ENCODE data around the gene C11orf42. TPM values are rescaled to one million over a fixed set of nuclear protein-coding genes. Genes with fewer than 3 reads are reported as not detected.

Gene C11orf42
- total RNA-seq, 2 donors from 2014 or later, result not detected

DNA sequence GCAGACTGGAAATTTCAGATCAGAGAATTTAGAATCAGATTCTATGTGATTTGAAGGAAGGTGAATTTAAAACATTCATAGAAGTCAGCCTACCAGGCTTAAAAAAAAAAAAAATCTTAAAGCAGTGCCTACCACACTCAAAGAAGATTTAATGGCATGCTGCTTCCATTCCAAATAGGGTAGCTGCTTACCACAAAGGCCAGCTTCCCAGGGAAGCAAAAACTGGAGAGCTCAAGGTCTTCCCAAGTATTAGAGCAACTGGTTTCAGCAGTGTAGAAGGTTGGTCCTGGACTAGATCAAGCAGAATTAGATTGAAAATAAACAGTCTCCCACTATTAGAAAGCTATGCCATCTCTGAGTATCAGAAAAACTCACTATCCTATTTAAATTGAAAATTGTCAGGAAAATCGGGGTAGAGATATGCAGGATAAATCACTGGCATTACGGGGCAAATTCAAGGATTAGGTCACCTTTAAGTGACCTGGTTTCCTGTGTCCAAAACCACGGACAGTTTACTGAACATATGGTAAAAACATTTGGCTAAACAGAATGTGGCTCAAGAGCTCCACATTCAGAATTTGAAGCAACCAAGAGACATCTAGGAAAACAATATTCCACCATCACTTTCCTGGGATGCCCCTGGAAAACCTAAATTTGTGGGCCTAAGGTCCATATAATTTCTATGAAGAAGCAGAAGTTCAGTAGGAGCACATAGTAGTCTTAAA is 1.3 kb downstream of the C11orf42 start:
- TF ChIP-seq, protein P1, sequence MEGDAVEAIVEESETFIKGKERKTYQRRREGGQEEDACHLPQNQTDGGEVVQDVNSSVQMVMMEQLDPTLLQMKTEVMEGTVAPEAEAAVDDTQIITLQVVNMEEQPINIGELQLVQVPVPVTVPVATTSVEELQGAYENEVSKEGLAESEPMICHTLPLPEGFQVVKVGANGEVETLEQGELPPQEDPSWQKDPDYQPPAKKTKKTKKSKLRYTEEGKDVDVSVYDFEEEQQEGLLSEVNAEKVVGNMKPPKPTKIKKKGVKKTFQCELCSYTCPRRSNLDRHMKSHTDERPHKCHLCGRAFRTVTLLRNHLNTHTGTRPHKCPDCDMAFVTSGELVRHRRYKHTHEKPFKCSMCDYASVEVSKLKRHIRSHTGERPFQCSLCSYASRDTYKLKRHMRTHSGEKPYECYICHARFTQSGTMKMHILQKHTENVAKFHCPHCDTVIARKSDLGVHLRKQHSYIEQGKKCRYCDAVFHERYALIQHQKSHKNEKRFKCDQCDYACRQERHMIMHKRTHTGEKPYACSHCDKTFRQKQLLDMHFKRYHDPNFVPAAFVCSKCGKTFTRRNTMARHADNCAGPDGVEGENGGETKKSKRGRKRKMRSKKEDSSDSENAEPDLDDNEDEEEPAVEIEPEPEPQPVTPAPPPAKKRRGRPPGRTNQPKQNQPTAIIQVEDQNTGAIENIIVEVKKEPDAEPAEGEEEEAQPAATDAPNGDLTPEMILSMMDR (IDR thresholded peaks at IDR 0.05), result no peak
- TF ChIP-seq POLR2A (IDR thresholded peaks at IDR 0.05), result no peak
- DNase-seq (no peak), ATAC-seq (no peak)
- Histone ChIP-seq H3K27ac (no peak overlapping the region), H3K4me3 (no peak overlapping the region), H3K36me3 (replicated peaks in 1 of 2; ENCODE audit: insufficient read depth in 1 of 2, low read depth in 2 of 2) (no peaks in the 10 kb centered on the region), H3K27me3 (no peaks in the 10 kb centered on the region), H3K4me1 (no peaks in the 10 kb centered on the region), H3K9me3 (no peaks in the 10 kb centered on the region)
- intact Hi-C loops (cut with DNase I), result no loop called here
- WGBS, 2 donors, result 84 to 88% methylated on average over 3 of the region's 3 CpGs

DNA sequence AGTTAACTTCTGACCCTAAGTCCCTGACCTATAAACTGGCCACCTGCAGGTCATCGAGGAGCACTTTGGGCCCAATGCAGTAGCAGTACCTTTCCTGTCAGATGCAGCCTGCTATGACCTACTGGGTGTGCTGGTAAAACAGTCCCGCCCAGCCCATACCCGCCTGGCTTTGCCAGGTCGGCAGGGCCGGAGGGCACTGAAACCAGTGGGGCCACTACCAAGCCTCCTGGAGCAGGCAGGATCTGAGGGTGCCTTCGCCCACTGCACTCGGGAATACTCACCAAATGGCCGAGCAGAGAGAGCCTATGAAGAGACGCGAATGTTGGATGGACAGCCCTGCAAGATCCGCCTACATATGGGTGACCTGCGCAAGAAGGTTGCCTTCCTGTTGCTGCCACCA is 4.4 kb downstream of the C11orf42 start:
- intact Hi-C loops (cut with DNase I), result no loop called here
- Histone ChIP-seq H3K4me3 (no peak overlapping the region), H3K27me3 (no peaks in the 10 kb centered on the region), H3K4me1 (no peaks in the 10 kb centered on the region), H3K27ac (no peak overlapping the region), H3K9me3 (no peaks in the 10 kb centered on the region), H3K36me3 (replicated peaks in 1 of 2; ENCODE audit: insufficient read depth in 1 of 2, low read depth in 2 of 2) (peaks cover 0 to 2% of the 10 kb centered on the region in 2 donors)
- 89 to 93% methylated on average over 7 to 12 of the region's 12 CpGs for WGBS, 2 donors
- ATAC-seq (no peak), DNase-seq (no peak)
- TF ChIP-seq, protein P1 (IDR thresholded peaks at IDR 0.05), result no peak
- no peak for TF ChIP-seq POLR2A (IDR thresholded peaks at IDR 0.05)

DNA sequence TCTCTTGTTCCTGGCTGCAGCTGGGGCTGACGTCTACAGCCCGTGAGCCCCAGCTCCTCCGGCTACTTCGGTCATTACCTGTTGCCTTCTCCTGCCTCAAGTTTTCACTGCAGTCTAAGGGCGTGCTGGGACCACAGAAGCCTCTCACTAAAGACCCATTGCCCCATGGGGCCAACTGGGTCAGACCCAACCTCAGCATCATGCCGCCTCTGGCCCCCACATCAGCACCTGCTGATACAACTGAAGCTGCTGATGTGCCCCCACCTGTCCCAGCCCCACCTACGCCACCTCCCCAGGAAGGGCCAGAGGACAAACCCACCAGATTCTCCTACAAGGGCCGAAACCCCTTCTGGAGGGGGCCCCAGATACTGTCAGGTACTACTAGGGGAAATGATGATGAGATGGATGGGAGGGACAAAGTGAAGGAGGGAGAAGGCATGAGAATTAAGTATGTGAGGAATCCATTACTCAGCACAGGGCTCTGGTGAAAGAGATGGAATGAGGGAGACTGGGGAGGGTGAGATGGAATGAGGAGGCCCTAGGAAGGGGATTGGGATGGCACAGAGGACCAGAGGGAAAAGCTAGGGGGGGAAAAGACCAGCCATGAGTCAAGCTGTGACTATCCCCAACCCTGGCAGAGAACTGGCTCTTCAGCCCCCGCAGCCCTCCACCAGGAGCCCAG is 5.1 kb downstream of the C11orf42 start:
- Histone ChIP-seq H3K27me3 (no peaks in the 10 kb centered on the region), H3K4me1 (no peaks in the 10 kb centered on the region), H3K27ac (no peak overlapping the region), H3K4me3 (no peak overlapping the region), H3K36me3 (replicated peaks in 1 of 2; ENCODE audit: insufficient read depth in 1 of 2, low read depth in 2 of 2) (peaks cover 0 to 2% of the 10 kb centered on the region in 2 donors), H3K9me3 (no peaks in the 10 kb centered on the region)
- no peak for TF ChIP-seq POLR2A (IDR thresholded peaks at IDR 0.05)
- TF ChIP-seq, protein P1 (IDR thresholded peaks at IDR 0.05), result no peak
- intact Hi-C loops (cut with DNase I), result no loop called here
- ATAC-seq (no peak), DNase-seq (no peak)
- 94 to 97% methylated on average over 9 of the region's 9 CpGs for WGBS, 2 donors

DNA sequence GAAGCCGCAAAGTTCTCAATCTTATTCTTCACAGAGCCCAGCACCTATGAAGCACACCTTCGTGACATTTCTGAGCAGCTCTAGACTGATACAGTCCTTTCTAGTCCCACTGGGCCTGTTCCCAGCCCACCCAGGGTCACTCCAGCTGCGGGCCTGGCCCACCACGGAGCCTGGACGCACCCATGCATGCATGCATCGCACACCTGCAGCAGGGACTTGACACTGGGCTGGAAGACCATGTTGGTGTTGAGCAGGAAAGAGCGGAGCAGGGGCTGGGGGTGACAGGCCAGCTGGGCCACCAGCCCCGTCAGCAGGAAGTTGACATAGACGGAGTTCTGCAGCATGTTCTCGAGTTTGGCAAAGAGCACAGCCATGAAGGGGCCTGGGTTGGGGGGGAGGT is 9.2 kb downstream of the C11orf42 start:
- H3K27me3 ChIP-seq, result no peaks in the 10 kb centered on the region
- TF ChIP-seq, protein P1 (IDR thresholded peaks at IDR 0.05), result no peak
- DNase-seq (no peak), ATAC-seq (no peak)
- 91 to 96% methylated on average over 4 to 10 of the region's 10 CpGs for WGBS, 2 donors
- no peaks in the 10 kb centered on the region for H3K4me1 ChIP-seq
- H3K9me3 ChIP-seq, result no peaks in the 10 kb centered on the region
- no peak overlapping the region for H3K4me3 ChIP-seq
- no peak overlapping the region for H3K27ac ChIP-seq
- peaks cover 10 to 19% of the 10 kb centered on the region in 2 donors for H3K36me3 ChIP-seq (replicated peaks in 1 of 2; ENCODE audit: insufficient read depth in 1 of 2, low read depth in 2 of 2)
- intact Hi-C loops (cut with DNase I), result no loop called here

Data from body of pancreas (tissue), 4 donors.